Small intestine (tissue), 16 donors: ENCODE data around the gene SLC7A10. TPM values are rescaled to one million over a fixed set of nuclear protein-coding genes. Genes with fewer than 3 reads are reported as not detected.

ENCODE experiments used
- DNase-seq, 2 donors: peaks; one replicate each; pipeline versions ENCODE4 v3.0.0 to v3.0.0-alpha.2; 2013
- FAIRE-seq: peaks from 2 replicates; lab custom pipeline; 2012; peaks lifted over from hg19 to GRCh38; lab: Jason Lieb, UNC
- H3K27ac ChIP-seq, 3 donors: one replicate each; pipeline ENCODE4 v1.5.1; 2013; ENCODE audit warnings: low read length in 2 of 3, mild to moderate bottlenecking in 2 of 3, control low read depth in 1 of 3, inconsistent platforms in 1 of 3, low read depth in 1 of 3, moderate library complexity in 1 of 3
- H3K27me3 ChIP-seq, 3 donors: one replicate each; pipeline ENCODE4 v1.6.1; 2013; ENCODE audit warnings: low read length in 3 of 3, inconsistent platforms in 1 of 3; ENCODE audit not compliant: control insufficient read depth in 3 of 3, insufficient read depth in 3 of 3
- H3K36me3 ChIP-seq, 3 donors: one replicate each; pipeline ENCODE4 v1.6.1; 2013; ENCODE audit warnings: low read length in 3 of 3, inconsistent platforms in 1 of 3, low read depth in 1 of 3, mild to moderate bottlenecking in 1 of 3, moderate library complexity in 1 of 3; ENCODE audit not compliant: control insufficient read depth in 3 of 3, insufficient read depth in 2 of 3
- H3K4me1 ChIP-seq, 3 donors: one replicate each; pipeline ENCODE4 v1.6.1; 2013; ENCODE audit warnings: low read length in 2 of 3, inconsistent platforms in 1 of 3, low read depth in 1 of 3, mild to moderate bottlenecking in 1 of 3, moderate library complexity in 1 of 3; ENCODE audit not compliant: control insufficient read depth in 3 of 3, insufficient read depth in 2 of 3
- H3K4me3 ChIP-seq, 3 donors: one replicate each; pipeline ENCODE4 v1.5.1; 2013; ENCODE audit warnings: low read length in 3 of 3, control low read depth in 1 of 3, inconsistent platforms in 1 of 3, low read depth in 1 of 3, mild to moderate bottlenecking in 1 of 3, moderate library complexity in 1 of 3
- H3K9me3 ChIP-seq, 2 donors: one replicate each; pipeline ENCODE4 v1.6.1; 2013; ENCODE audit warnings: low read depth in 1 of 2, low read length in 1 of 2; ENCODE audit not compliant: control insufficient read depth in 2 of 2, insufficient read depth in 1 of 2
- WGBS, 3 donors: extraction: QIAGEN DNeasy Blood & Tissue Kit; methylation state at CpG; one replicate each; pipeline ENCODE4 v1.1.7; 2013; 5-methylcytosine and 5-hydroxymethylcytosine counted together
- long read RNA-seq, 10 donors: transcript quantifications; one replicate each; lab custom pipeline, GENCODE V29; 2026
- polyA plus RNA-seq, 4 donors: library from polyadenylated mRNA; stranded (reverse) in 3 of 4; unstranded in 1 of 4; fragments of 200-250 nt in 3 of 4; fragments of 120-200 nt in 1 of 4; gene quantifications; one replicate each; pipeline versions ENCODE4 v1.2.1 to v1.2.3, GENCODE V29; 2013
- donor health status: healthy with polysubstance abuse.
- donor health status: control.
- donor health status: control.
- donor health status: Bipolar disorder and iron deficiency.
- donor health status: healthy.

The SLC7A10 gene
- 10 to 100 TPM in 1 of 4 donors, 1 to 10 TPM in 1, not detected in 2; 1.4 to 16.0 TPM for polyA plus RNA-seq
- long read RNA-seq, donor 1, transcript SLC7A10-201 (11 exons, 1,946 nt): major isoform, 9 of 10 reads
- long read RNA-seq, donor 1, partial matches to known transcripts: 0 of 10 reads
- long read RNA-seq, donor 1, other reads (novel, unspliced or antisense): 0 of 10 reads
- long read RNA-seq, donor 2, partial matches to known transcripts: 0 of 1 reads
- long read RNA-seq, donor 2, other reads (novel, unspliced or antisense): 0 of 1 reads
- long read RNA-seq, donor 3: 0 reads
- long read RNA-seq, donor 4: 0 reads
- long read RNA-seq, donor 5: 0 reads
- long read RNA-seq, donor 6, transcript SLC7A10-201 (11 exons, 1,946 nt): major isoform, 8 of 8 reads
- long read RNA-seq, donor 6, partial matches to known transcripts: 0 of 8 reads
- long read RNA-seq, donor 6, other reads (novel, unspliced or antisense): 0 of 8 reads
- long read RNA-seq, donor 7: 0 reads
- long read RNA-seq, donor 8: 0 reads
- long read RNA-seq, donor 9: 0 reads
- long read RNA-seq, donor 10: 0 reads

DNA sequence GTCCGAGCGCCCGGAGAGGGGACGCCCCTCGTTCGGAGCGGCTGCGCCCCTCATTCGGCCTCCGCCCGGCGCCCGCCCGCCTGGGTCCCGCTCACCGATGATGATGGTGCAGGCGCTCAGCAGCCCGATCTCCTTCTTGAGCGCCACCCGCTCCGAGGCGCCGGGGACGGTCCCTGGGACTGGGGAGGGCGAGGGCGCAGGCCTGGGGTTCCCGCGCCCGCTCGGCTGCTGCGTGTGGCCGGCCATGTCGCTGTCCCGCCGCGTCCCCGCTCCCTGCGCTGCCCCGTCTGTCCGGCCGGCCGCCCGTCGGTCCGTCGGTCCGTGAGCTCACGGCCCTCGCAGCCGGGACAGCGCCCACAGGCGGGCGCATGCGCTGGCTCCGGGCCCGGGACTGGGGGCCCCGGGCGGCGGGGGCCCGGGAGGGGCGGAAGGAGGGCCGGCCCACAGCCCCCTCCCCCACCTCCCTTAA is at the start of gene SLC7A10:
Gene SLC7A10 (minus strand): TSS at position 393 of the 469 bp plus-strand sequence. CDS start 147 bp downstream, at position 246.
- 4 to 5% (median 5%) methylated on average over 33 to 62 of the region's 62 CpGs for WGBS, 3 donors
- Histone ChIP-seq H3K9me3 (peaks cover 4 to 14% of the 10 kb centered on the region in 2 donors), H3K36me3 (no peaks in the 10 kb centered on the region), H3K27ac (peak within 1 kb of the TSS in 1 of 3 donors; percentile 69), H3K27me3 (peaks cover 3 to 33% (median 22%) of the 10 kb centered on the region in 3 donors), H3K4me1 (peaks cover 0 to 8% (median 0%) of the 10 kb centered on the region in 3 donors), H3K4me3 (peak within 1 kb of the TSS in 2 of 3 donors; percentile 25 to 49)
- DNase-seq (peak in 1 of 2 donors; percentile 55), FAIRE-seq (no peak)

- Histone ChIP-seq H3K27ac (peak overlapping the region in 2 of 3 donors; percentile 67 to 72), H3K4me3 (no peak overlapping the region), H3K9me3 (peaks cover 0 to 5% of the 10 kb centered on the region in 2 donors), H3K27me3 (no peaks in the 10 kb centered on the region), H3K4me1 (peaks cover 0 to 63% (median 2%) of the 10 kb centered on the region in 3 donors), H3K36me3 (no peaks in the 10 kb centered on the region)
- FAIRE-seq (no peak), DNase-seq (no peak)
- 81 to 86% (median 82%) methylated on average over 17 of the region's 17 CpGs for WGBS, 3 donors
Observed at GRCh38 chr19:33274663-33275558, 49.3 kb upstream of the SLC7A10 start.

- Histone ChIP-seq H3K4me3 (no peak overlapping the region), H3K27ac (peak overlapping the region in 2 of 3 donors; percentile 67 to 72)
Observed at GRCh38 chr19:33273881-33274662, 48.4 kb upstream of the SLC7A10 start.

DNA sequence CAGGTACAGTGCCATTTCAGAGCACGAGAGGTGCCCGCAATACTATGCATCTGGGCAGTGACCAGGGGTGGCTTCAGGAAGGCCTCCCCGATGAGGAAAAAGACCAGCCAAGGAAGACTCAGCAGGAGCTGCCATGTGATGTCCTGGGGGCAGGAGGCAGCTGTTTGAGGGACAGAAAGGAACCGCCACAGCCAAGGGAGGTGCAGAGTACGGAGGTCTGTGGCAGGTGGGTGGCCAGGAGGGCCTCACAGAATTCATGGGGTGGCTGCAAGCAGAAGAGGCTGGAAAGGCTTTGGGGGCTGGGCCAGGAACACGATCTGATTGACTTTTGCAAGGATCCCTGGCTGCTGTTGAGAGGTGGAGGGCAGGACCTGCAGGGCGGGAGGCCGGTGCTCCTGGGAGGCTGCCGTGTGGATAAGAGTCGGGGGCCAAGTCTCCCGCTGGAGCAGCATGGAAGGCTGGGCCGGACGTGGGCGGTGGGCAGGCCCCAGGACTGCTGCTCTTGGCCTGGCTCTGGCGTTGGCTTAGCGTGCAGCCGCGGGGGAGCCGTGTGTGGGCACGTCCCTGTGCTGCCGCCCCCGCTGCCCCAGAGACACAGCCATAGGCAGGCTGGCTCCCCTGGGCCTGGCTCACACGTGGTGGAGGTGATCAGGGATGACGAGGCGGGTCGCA is 47.6 kb upstream of the SLC7A10 start:
- FAIRE-seq: no peak
- Histone ChIP-seq H3K9me3 (peaks cover 0 to 5% of the 10 kb centered on the region in 2 donors), H3K4me1 (peaks cover 0 to 48% (median 2%) of the 10 kb centered on the region in 3 donors), H3K36me3 (no peaks in the 10 kb centered on the region), H3K27me3 (no peaks in the 10 kb centered on the region), H3K4me3 (no peak overlapping the region), H3K27ac (no peak overlapping the region)
- 82 to 91% (median 82%) methylated on average over 25 to 26 of the region's 26 CpGs for WGBS, 3 donors
- no peak for DNase-seq

More at GRCh38 chr19:33273881-33274662, 48.4 kb upstream of the SLC7A10 start:
- WGBS, 3 donors: 26 to 45% (median 44%) methylated on average over 16 of the region's 16 CpGs
- Histone ChIP-seq H3K9me3 (peaks cover 0 to 5% of the 10 kb centered on the region in 2 donors), H3K4me1 (peaks cover 0 to 56% (median 2%) of the 10 kb centered on the region in 3 donors), H3K27me3 (no peaks in the 10 kb centered on the region), H3K36me3 (no peaks in the 10 kb centered on the region)
- FAIRE-seq (no peak), DNase-seq (peak; percentile 81 to 84)

DNA sequence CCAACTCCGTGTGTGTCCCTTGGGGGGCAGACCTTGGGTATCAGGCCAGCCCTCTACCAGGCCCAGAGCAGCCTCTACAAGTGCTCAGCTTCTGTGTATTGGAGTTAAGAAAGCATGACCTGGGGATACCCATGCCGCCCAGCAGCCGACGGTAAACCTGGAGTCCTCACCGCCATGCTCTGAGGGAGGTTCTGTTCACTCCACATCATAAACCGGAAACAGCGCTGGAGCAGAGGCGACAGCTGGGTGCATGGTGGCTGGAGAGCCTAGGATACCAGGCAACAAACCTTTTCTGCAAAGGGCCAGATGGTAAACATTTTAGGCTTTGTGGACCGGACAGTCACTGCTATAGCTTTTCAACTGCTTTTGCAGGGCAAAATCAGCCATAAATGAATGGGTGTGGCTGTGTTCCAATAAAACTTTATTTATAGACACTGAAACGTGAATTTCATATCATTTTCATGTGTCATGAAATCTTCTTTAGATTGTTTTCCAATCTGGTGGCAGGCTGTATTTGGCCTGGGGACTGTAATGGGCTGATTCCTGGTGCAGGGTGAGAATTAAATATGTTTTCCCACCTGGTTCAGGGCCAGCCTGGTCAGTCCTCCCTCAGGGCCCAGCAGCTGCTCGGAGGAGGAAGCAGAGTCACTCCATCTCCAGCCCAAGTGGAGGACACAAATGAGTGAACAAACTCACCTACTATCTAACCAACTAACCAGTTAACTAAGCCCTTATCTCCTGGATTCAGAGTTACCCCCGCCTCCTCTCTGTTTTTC is 45.8 kb upstream of the SLC7A10 start:
- H3K27ac ChIP-seq: no peak overlapping the region
- H3K4me1 ChIP-seq: peaks cover 0 to 31% (median 2%) of the 10 kb centered on the region in 3 donors
- no peaks in the 10 kb centered on the region for H3K9me3 ChIP-seq
- no peaks in the 10 kb centered on the region for H3K27me3 ChIP-seq
- DNase-seq: no peak
- FAIRE-seq: no peak
- 83 to 88% (median 88%) methylated on average over 12 of the region's 12 CpGs for WGBS, 3 donors
- H3K4me3 ChIP-seq: no peak overlapping the region
- H3K36me3 ChIP-seq: no peaks in the 10 kb centered on the region

- no peak for FAIRE-seq
- WGBS, 3 donors: 93 to 96% (median 96%) methylated on average over 1 of the region's 1 CpG
Observed at GRCh38 chr19:33270769-33271168, 45.1 kb upstream of the SLC7A10 start.

GRCh38 chr19:33269016-33269415 is 43.4 kb upstream of the SLC7A10 start:
- FAIRE-seq: no peak
- Histone ChIP-seq H3K4me1 (peaks cover 0 to 7% (median 0%) of the 10 kb centered on the region in 3 donors), H3K9me3 (no peaks in the 10 kb centered on the region), H3K27me3 (no peaks in the 10 kb centered on the region), H3K4me3 (no peak overlapping the region), H3K27ac (no peak overlapping the region), H3K36me3 (no peaks in the 10 kb centered on the region)
- no peak for DNase-seq
- WGBS, 3 donors: 80 to 88% (median 85%) methylated on average over 9 to 10 of the region's 10 CpGs

More at GRCh38 chr19:33270769-33271168, 45.1 kb upstream of the SLC7A10 start:
- H3K27ac ChIP-seq: no peak overlapping the region
- H3K9me3 ChIP-seq: no peaks in the 10 kb centered on the region
- no peaks in the 10 kb centered on the region for H3K27me3 ChIP-seq
- no peak overlapping the region for H3K4me3 ChIP-seq
- peaks cover 0 to 24% (median 2%) of the 10 kb centered on the region in 3 donors for H3K4me1 ChIP-seq
- no peak for DNase-seq
- H3K36me3 ChIP-seq: no peaks in the 10 kb centered on the region
